Stomach (tissue), 4 donors: ENCODE results near the gene MLLT10.

Experiments
- CTCF ChIP-seq, 7 experiments: fragments of 450-650 bp in 4 of 7; fragments of 200-600 bp in 3 of 7; sonication (generic) in 3 of 7; IDR thresholded peaks; one replicate each; pipeline ENCODE4 v1.5.1; 2016 to 2019; ENCODE audit warnings: antibody characterized with exemption in 7 of 7, control low read depth in 2 of 7, mild to moderate bottlenecking in 1 of 7
- POLR2A ChIP-seq, 4 donors: fragments of 450-650 bp; IDR thresholded peaks; one replicate each; pipeline ENCODE4 v1.6.1; 2016; ENCODE audit warnings: antibody characterized with exemption in 4 of 4, control low read depth in 2 of 4, mild to moderate bottlenecking in 1 of 4, moderate library complexity in 1 of 4
- POLR2AphosphoS5 ChIP-seq, 3 donors: sonication (generic); formaldehyde crosslinking; IDR thresholded peaks; one replicate each; pipeline ENCODE4 v1.6.1; 2016; ENCODE audit warnings: antibody characterized with exemption in 3 of 3

- TF ChIP-seq CTCF (IDR thresholded peaks at IDR 0.05) (no peak), POLR2AphosphoS5 (IDR thresholded peaks at IDR 0.05) (no peak), POLR2A (IDR thresholded peaks at IDR 0.05) (no peak)
Observed at GRCh38 chr10:21720090-21720489, 186.1 kb downstream of the MLLT10 start.
